Stimulated activated CD8-positive, alpha-beta memory T cell treated with anti-CD3 and anti-CD28 coated beads, Interleukin-12 subunit alpha, Interleukin-12 subunit beta, amount 100 ng/mL, for 24 hours (primary cell): ENCODE measurements around the gene TRAPPC1.
A peak's percentile ranks its signal among the peaks of the same experiment; 100 is the strongest.

Experiments
- DNase-seq: peaks from one replicate; pipeline ENCODE4 v3.0.0-alpha.2; 2020; ENCODE audit errors: extremely low read depth

The TRAPPC1 gene

GRCh38 chr17:7940743-7941142 is 9.0 kb upstream of the TRAPPC1 start:
- DNase-seq = no peak

DNA sequence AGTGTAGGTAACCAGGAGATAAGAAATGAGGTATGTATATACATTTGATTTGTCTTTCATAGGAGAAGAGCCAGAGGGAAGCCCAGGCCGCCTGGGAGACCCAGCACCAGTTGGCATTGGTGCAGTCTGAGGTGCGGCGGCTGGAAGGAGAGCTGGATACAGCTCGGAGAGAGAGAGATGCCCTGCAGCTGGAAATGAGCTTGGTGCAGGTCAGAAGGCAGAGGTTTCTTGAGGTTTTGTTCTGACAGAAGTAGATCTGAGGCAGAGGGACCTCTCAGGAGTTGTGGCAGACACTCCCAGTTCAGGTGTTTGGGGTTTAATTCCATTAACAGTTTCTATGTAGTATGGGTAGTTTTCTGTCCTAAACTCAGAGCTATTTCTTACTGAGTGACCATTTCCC is 8.3 kb upstream of the TRAPPC1 start:
- no peak for DNase-seq

- DNase-seq = no peak
Observed at GRCh38 chr17:7935859-7936258, 4.1 kb upstream of the TRAPPC1 start.

DNA sequence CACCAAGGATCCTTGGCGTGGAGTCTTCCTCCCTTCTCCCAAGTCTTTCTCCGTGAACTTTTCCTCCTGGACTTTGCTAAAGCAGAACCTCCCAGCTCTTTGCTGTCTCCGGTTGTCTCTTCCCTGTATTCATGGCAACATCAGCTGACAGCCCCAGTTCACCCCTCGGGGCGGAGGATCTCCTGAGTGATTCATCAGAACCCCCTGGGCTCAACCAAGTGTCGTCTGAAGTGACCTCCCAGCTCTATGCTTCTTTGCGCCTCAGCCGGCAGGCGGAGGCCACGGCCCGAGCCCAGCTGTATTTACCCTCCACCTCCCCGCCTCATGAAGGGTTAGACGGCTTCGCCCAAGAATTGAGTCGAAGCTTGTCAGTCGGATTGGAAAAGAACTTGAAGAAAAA is 1.2 kb upstream of the TRAPPC1 start:
- no peak for DNase-seq

- DNase-seq = no peak
Observed at GRCh38 chr17:7932483-7932891, 741 bp upstream of the TRAPPC1 start.

- no peak for DNase-seq
Observed at GRCh38 chr17:7930841-7931631, 710 bp downstream of the TRAPPC1 start.

DNA sequence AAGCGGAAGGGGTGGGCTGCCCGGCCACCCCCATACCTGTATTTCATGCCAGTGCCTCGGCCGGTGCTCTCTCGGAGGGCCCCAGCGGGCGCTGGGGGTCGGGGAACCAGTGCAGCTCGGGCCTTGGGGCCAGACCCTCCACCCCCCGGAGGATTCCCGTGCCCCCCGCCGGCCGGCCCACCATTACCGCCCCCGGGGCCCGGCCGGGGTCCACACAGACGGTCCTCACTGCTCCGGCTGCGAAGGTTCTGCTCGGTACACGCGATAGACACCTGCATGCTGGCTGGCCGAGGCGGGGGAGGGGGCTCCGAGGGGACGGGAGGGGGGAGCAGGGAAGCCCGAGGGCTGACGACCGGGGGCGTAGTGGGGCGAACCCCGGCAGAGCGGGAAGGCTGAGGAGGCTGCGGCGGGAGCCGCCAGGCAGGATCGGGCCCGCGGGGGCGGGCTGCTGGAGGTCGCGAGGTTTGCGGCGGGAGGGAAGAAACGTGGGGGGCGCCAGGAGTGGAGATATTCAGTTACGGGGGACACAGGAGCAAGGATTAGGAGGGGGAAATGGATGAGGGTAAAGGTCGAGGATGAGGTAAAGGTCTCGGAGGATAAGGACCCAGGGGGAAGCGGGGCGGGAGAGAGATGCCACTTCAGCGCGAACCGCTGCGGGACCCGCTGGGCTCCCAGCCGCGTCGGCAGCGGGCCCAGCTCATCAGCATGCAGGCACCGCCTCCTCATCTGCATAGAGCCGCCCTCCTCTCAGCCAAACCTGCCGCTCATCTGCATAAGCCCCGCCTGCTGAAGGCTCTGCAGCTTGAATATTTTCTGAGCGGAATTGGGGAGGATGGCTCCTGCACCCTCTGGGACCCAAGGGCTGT is 2.4 kb downstream of the TRAPPC1 start, which contains the start of gene KCNAB3:
Gene KCNAB3, minus strand, starts transcription at position 699 of the 866 bp plus-strand sequence. Its CDS starts 421 bp downstream, at position 278.
- DNase-seq = no peak

DNA sequence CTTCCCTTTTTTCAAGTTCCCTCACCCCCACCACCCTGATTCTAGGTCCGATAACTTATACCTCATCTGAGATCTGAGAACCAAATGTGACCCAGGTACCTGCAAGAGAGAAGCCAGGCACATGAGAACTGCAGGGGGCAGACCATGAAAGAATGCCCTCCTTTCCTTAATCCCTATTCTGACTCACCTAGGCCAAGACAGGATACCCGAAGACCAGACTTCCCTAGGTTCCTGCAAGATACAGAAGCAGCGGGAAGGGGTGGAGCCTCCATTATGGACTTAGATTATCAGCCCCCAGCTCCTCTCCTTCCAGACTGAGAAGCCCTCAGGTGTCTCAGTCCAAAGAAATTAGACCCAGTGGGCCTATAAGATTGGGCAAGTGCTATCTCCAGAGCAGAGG is 4.2 kb downstream of the TRAPPC1 start:
- no peak for DNase-seq

DNA sequence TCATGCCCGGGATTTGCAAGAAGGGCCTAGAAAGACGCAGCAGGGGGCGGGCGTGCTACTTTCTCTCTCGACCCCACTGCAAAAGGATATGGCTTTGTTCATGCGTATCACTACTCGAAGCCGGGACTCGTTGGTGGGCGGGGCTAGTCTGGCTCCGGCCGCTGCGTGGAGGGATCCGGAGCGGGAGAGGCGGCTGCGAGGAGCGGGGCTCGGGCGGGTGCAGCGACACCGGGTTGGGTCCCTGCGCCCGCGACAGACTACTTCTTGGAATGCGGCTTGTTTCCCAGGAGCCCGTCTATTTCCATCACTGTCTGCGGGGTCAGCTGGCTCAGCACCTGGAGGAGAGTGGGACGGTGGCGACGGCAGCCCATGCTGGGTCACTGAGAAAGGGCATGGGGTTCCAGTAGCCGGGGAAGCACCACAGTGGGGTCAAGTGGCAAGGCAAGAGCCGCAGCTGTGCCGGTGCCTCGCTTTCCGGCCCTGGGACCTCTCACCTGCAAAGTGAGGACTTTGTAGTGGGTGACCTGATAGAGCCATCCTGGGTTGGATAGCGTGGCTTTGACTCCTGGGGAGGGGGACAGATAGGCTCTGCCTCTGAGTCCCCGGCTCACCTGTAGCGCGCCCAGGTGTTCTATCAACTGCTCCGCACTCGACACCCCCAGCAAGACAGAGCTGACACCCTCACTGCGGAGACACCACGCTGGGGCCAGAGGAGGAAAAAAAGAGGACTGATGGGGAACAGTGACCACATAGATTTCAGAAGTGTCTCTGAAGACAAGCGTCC is 8.7 kb downstream of the TRAPPC1 start:
- DNase-seq = peak; percentile 51

GRCh38 chr17:7922269-7922844 is 9.4 kb downstream of the TRAPPC1 start:
- DNase-seq = no peak

- DNase-seq = no peak
Observed at GRCh38 chr17:7916808-7917207, 14.9 kb downstream of the TRAPPC1 start.

GRCh38 chr17:7916385-7916682 is 15.4 kb downstream of the TRAPPC1 start:
- no peak for DNase-seq

GRCh38 chr17:7915611-7916384 is 15.9 kb downstream of the TRAPPC1 start, which contains the start of gene RNF227:
TSS of gene RNF227 (minus strand) at chr17:7916289. CDS start at chr17:7916195, 94 bp downstream.
- peak; percentile 68 for DNase-seq

DNA sequence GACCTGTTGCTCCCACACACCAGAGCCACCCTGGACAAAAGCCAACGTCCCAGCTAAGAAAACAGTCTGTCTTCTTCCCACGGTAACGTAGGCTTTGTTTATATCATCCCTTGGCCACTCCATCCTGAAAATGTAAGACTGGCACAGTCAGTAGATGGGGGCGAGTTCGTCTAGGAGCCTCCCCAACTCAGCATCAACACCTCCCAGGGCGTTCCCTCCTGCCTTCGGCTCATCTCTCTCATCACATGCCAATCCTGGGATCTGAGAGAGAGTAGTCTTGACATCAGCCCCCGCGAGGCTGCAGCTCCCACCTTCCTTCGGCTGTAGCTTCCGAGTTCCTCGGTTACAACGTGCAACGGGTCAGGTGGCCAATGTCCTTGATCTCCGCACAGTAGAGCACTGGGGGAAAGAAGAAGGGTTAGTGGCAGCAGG is 16.6 kb downstream of the TRAPPC1 start:
- DNase-seq = no peak

- no peak for DNase-seq
Observed at GRCh38 chr17:7912927-7913524, 18.7 kb downstream of the TRAPPC1 start.

DNA sequence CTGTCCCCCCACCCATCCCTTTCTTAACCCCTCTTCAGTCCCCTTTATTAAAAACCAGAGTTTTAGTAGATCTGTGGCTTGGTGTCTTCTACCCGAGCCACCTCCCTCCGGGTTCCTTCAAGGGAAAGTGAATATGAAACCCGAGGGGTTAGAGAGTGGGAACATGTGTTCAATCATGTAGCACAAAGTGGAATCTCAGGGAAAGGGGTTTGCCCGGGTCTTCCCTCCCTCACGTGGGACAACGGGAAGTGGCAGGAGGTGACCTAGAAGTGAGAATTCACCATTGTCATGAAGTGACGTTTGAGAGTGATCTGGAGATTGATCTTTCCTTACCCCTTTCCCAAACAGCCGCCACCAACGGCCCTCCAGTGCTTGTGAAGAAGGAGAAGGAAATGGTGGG is 20.6 kb downstream of the TRAPPC1 start:
- no peak for DNase-seq

DNA sequence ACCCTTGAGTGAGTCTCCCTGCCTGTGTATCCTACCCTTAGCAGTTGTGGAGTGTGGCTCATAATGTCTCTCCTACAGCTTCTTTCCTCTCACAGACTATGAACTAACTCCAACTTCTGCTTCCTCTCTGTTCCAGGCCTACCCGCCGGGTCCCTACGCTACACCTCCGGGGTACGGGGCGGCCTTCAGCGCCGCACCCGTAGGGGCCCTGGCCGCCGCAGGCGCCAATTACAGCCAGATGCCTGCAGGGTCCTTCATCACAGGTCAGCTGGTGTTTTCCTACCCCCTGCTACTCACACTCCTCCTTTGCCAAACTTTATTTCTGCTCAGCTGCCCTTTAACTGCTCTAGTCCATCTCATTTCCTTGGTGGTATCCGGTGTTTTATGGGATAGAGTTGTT is 21.0 kb downstream of the TRAPPC1 start:
- DNase-seq = no peak

- no peak for DNase-seq
Observed at GRCh38 chr17:7910281-7910680, 21.5 kb downstream of the TRAPPC1 start.

GRCh38 chr17:7909089-7909488 is 22.7 kb downstream of the TRAPPC1 start:
- no peak for DNase-seq
